ELR (cell line): ENCODE data around the gene GABBR2.
"Not testable (repeated sequence)": the region's sequence is repeated elsewhere in the genome, so short reads cannot be mapped to it uniquely, and the experiment has no call there.

ENCODE experiments used
- DNase-seq: peaks from one replicate; pipeline ENCODE4 v3.0.0-alpha.2; 2015; ENCODE audit warnings: low read depth

The GABBR2 gene

GRCh38 chr9:98684816-98685215, 23.9 kb downstream of the GABBR2 start:
- not testable (repeated sequence) for DNase-seq

- peak; percentile 15 for DNase-seq
Observed at GRCh38 chr9:98678244-98678842, 30.4 kb downstream of the GABBR2 start.

- DNase-seq: no peak
Observed at GRCh38 chr9:98673681-98674080, 35.1 kb downstream of the GABBR2 start.

GRCh38 chr9:98667005-98667640, 41.6 kb downstream of the GABBR2 start:
- no peak for DNase-seq

- DNase-seq: no peak
Observed at GRCh38 chr9:98665501-98665900, 43.2 kb downstream of the GABBR2 start.

GRCh38 chr9:98660541-98660940, 48.2 kb downstream of the GABBR2 start:
- DNase-seq: no peak

GRCh38 chr9:98658951-98659351, 49.8 kb downstream of the GABBR2 start:
- DNase-seq: no peak

GRCh38 chr9:98657897-98658296, 50.8 kb downstream of the GABBR2 start:
- DNase-seq: peak; percentile 71

- DNase-seq: no peak
Observed at GRCh38 chr9:98656511-98656910, 52.2 kb downstream of the GABBR2 start.

- not testable (repeated sequence) for DNase-seq
Observed at GRCh38 chr9:98655428-98655827, 53.3 kb downstream of the GABBR2 start.

- DNase-seq: peak; percentile 80
Observed at GRCh38 chr9:98654247-98654646, 54.5 kb downstream of the GABBR2 start.

GRCh38 chr9:98652741-98653140, 56.0 kb downstream of the GABBR2 start:
- DNase-seq: no peak

GRCh38 chr9:98652302-98652701, 56.4 kb downstream of the GABBR2 start:
- DNase-seq: no peak

GRCh38 chr9:98647236-98647635, 61.5 kb downstream of the GABBR2 start:
- no peak for DNase-seq

GRCh38 chr9:98644011-98644410, 64.7 kb downstream of the GABBR2 start:
- no peak for DNase-seq

GRCh38 chr9:98642661-98643312, 65.9 kb downstream of the GABBR2 start:
- no peak for DNase-seq

GRCh38 chr9:98641695-98642094, 67.0 kb downstream of the GABBR2 start:
- no peak for DNase-seq

- DNase-seq: no peak
Observed at GRCh38 chr9:98640394-98640793, 68.3 kb downstream of the GABBR2 start.

GRCh38 chr9:98639133-98639532, 69.6 kb downstream of the GABBR2 start:
- DNase-seq: no peak

- peak; percentile 14 for DNase-seq
Observed at GRCh38 chr9:98637381-98637780, 71.4 kb downstream of the GABBR2 start.

- peak; percentile 69 for DNase-seq
Observed at GRCh38 chr9:98635374-98635773, 73.4 kb downstream of the GABBR2 start.

GRCh38 chr9:98634685-98635336, 73.9 kb downstream of the GABBR2 start:
- DNase-seq: no peak

- no peak for DNase-seq
Observed at GRCh38 chr9:98632839-98633238, 75.9 kb downstream of the GABBR2 start.
